ENCODE data around the gene PTPN3. TPM values are rescaled to one million over a fixed set of nuclear protein-coding genes. Genes with fewer than 3 reads are reported as not detected.

Gene PTPN3
- polyA plus RNA-seq, 1 donor (not counting 4 experiments of a cell fraction or from before 2014, with no cell fraction given), result 19.9 TPM

GRCh38 chr9:109387206-109387605 lies 110.9 kb downstream of the PTPN3 start:
- H3K9me3 ChIP-seq (ENCODE audit: control insufficient read depth, low read depth, low read length), result no peaks in the 10 kb centered on the region
- no peak overlapping the region for H2AFZ ChIP-seq (ENCODE audit: control insufficient read depth, low read length)
- H3K4me1 ChIP-seq (ENCODE audit: control insufficient read depth, extremely low read depth, insufficient read depth, low read length), result no peaks in the 10 kb centered on the region
- DNase-seq (ENCODE audit: low read depth, low spot score) (no peak), FAIRE-seq (no peak)
- H4K20me1 ChIP-seq (ENCODE audit: control insufficient read depth, extremely low read depth, insufficient read depth, low read length), result no peaks in the 10 kb centered on the region
- peaks cover 49 to 50% of the 10 kb centered on the region in 2 experiments for H3K36me3 ChIP-seq (ENCODE audit: control insufficient read depth in 2 of 2, extremely low read depth in 1 of 2, insufficient read depth in 2 of 2, low read length in 2 of 2)
- no peaks in the 10 kb centered on the region for H3K9me1 ChIP-seq (ENCODE audit: control insufficient read depth, extremely low read depth, insufficient read depth, low read length)
- TF ChIP-seq CTCF (optimal IDR thresholded peaks at IDR 0.05 in 1 of 3, IDR thresholded peaks at IDR 0.05 in 1 of 3, conservative IDR thresholded peaks at IDR 0.05 in 1 of 3; ENCODE audit: extremely low read depth in 1 of 3, insufficient read depth in 2 of 3, low read length in 3 of 3) (no peak), EZH2 (IDR thresholded peaks at IDR 0.05; ENCODE audit: low read length) (no peak)
- H3K27me3 ChIP-seq (ENCODE audit: control insufficient read depth, extremely low read depth, insufficient read depth, low read length), result no peaks in the 10 kb centered on the region
- H3K27ac ChIP-seq (ENCODE audit: control insufficient read depth, insufficient read depth, low read length), result no peak overlapping the region
- H3K4me2 ChIP-seq (ENCODE audit: control insufficient read depth, extremely low read depth, insufficient read depth, low read depth, low read length), result no peak overlapping the region
- H3K79me2 ChIP-seq (ENCODE audit: control insufficient read depth, insufficient read depth, low read length), result no peaks in the 10 kb centered on the region
- dilution Hi-C loops (cut with MboI; ENCODE audit: extremely low pct_ligation_motif_present, low sequenced_read_pairs), result no loop called here
- no peak overlapping the region for H3K9ac ChIP-seq (ENCODE audit: control insufficient read depth, extremely low read depth, insufficient read depth, low read length)
- no peak overlapping the region for H3K4me3 ChIP-seq (ENCODE audit: control insufficient read depth in 2 of 3, extremely low read depth in 1 of 3, insufficient read depth in 2 of 3, low read depth in 1 of 3, low read length in 3 of 3)

- dilution Hi-C loops (cut with MboI; ENCODE audit: extremely low pct_ligation_motif_present, low sequenced_read_pairs), result no loop called here
Measured at GRCh38 chr9:109385499-109385898, 112.6 kb downstream of the PTPN3 start.

More at GRCh38 chr9:109385499-109385898, 112.6 kb downstream of the PTPN3 start:
- Histone ChIP-seq H3K79me2 (ENCODE audit: control insufficient read depth, insufficient read depth, low read length) (no peaks in the 10 kb centered on the region), H2AFZ (ENCODE audit: control insufficient read depth, low read length) (no peak overlapping the region), H3K9ac (ENCODE audit: control insufficient read depth, extremely low read depth, insufficient read depth, low read length) (no peak overlapping the region), H3K4me2 (ENCODE audit: control insufficient read depth, extremely low read depth, insufficient read depth, low read depth, low read length) (no peak overlapping the region), H3K9me1 (ENCODE audit: control insufficient read depth, extremely low read depth, insufficient read depth, low read length) (no peaks in the 10 kb centered on the region), H3K27me3 (ENCODE audit: control insufficient read depth, extremely low read depth, insufficient read depth, low read length) (no peaks in the 10 kb centered on the region), H3K4me3 (ENCODE audit: control insufficient read depth in 2 of 3, extremely low read depth in 1 of 3, insufficient read depth in 2 of 3, low read depth in 1 of 3, low read length in 3 of 3) (no peak overlapping the region), H3K27ac (ENCODE audit: control insufficient read depth, insufficient read depth, low read length) (no peak overlapping the region), H4K20me1 (ENCODE audit: control insufficient read depth, extremely low read depth, insufficient read depth, low read length) (no peaks in the 10 kb centered on the region), H3K36me3 (ENCODE audit: control insufficient read depth in 2 of 2, extremely low read depth in 1 of 2, insufficient read depth in 2 of 2, low read length in 2 of 2) (peaks cover 53 to 57% of the 10 kb centered on the region in 2 experiments), H3K9me3 (ENCODE audit: control insufficient read depth, low read depth, low read length) (no peaks in the 10 kb centered on the region), H3K4me1 (ENCODE audit: control insufficient read depth, extremely low read depth, insufficient read depth, low read length) (no peaks in the 10 kb centered on the region)
- DNase-seq (ENCODE audit: low read depth, low spot score) (no peak), FAIRE-seq (no peak)
- TF ChIP-seq EZH2 (IDR thresholded peaks at IDR 0.05; ENCODE audit: low read length), result no peak
- TF ChIP-seq CTCF (optimal IDR thresholded peaks at IDR 0.05 in 1 of 3, IDR thresholded peaks at IDR 0.05 in 1 of 3, conservative IDR thresholded peaks at IDR 0.05 in 1 of 3; ENCODE audit: extremely low read depth in 1 of 3, insufficient read depth in 2 of 3, low read length in 3 of 3), result no peak
